ENCODE measurements around the gene SLC16A10. TPM values are rescaled to one million over a fixed set of nuclear protein-coding genes. Genes with fewer than 3 reads are reported as not detected.
"Not testable (repeated sequence)": the region's sequence is repeated elsewhere in the genome, so short reads cannot be mapped to it uniquely, and the experiment has no call there.

The SLC16A10 gene
- total RNA-seq, 1 experiment from 2014 or later, result 5.9 TPM

- in situ Hi-C loops (cut with HindIII; ENCODE audit: low pct_unique_long_range_greater_than_20kb, low sequenced_read_pairs), result no loop called here
- no peak for DNase-seq (ENCODE audit: low read depth, low spot score)
Observed at GRCh38 chr6:111119571-111120329, 32.4 kb downstream of the SLC16A10 start.

- in situ Hi-C loops (cut with HindIII; ENCODE audit: low pct_unique_long_range_greater_than_20kb, low sequenced_read_pairs), result no loop called here
- no peak for DNase-seq (ENCODE audit: low read depth, low spot score)
Observed at GRCh38 chr6:111121789-111122350, 34.6 kb downstream of the SLC16A10 start.

- in situ Hi-C loops (cut with HindIII; ENCODE audit: low pct_unique_long_range_greater_than_20kb, low sequenced_read_pairs), result no loop called here
- DNase-seq (ENCODE audit: low read depth, low spot score), result no peak
Observed at GRCh38 chr6:111122458-111123286, 35.4 kb downstream of the SLC16A10 start.

- in situ Hi-C loops (cut with HindIII; ENCODE audit: low pct_unique_long_range_greater_than_20kb, low sequenced_read_pairs), result no loop called here
- DNase-seq (ENCODE audit: low read depth, low spot score), result no peak
Observed at GRCh38 chr6:111124406-111124805, 37.1 kb downstream of the SLC16A10 start.

DNA sequence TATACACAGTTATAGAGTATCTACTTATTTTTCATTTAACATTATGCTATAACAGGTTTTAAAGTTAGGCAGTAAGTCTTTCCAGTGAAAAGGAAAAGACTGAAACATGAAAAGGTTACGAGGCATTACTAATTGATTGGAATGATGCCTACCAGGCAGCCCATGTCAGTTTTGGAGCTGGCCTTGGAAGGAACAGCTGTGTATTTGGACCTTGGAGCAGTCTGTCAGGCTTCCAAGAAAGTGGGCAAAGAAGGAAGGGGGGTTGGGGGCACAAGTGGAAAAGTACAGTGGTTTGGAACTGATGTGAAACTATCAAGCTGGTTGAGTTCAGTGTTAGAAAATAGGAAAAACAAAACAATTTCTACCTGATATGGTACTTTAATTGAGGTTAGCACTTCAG lies 41.7 kb downstream of the SLC16A10 start:
- no peak for DNase-seq (ENCODE audit: low read depth, low spot score)
- in situ Hi-C loops (cut with HindIII; ENCODE audit: low pct_unique_long_range_greater_than_20kb, low sequenced_read_pairs), result no loop called here

DNA sequence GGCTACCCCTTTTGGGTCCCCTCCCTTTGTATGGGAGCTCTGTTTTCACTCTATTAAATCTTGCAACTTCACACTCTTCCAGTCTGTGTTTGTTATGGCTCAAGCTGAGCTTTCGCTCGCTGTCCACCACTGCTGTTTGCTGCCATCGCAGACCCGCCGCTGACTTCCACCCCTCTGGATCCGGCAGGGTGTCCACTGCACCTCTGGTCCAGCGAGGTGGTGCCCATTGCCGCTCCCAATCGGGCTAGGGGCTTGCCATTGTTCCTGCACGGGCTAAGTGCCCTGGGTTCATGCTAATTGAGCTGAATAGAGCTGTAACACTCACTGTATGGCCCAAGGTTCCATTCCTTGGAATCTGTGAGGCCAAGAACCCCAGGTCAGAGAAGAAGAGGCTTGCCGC lies 43.7 kb downstream of the SLC16A10 start:
- in situ Hi-C loops (cut with HindIII; ENCODE audit: low pct_unique_long_range_greater_than_20kb, low sequenced_read_pairs); DNase-seq (ENCODE audit: low read depth, low spot score): not testable (repeated sequence)

- in situ Hi-C loops (cut with HindIII; ENCODE audit: low pct_unique_long_range_greater_than_20kb, low sequenced_read_pairs); DNase-seq (ENCODE audit: low read depth, low spot score): not testable (repeated sequence)
Observed at GRCh38 chr6:111132669-111133068, 45.4 kb downstream of the SLC16A10 start.

DNA sequence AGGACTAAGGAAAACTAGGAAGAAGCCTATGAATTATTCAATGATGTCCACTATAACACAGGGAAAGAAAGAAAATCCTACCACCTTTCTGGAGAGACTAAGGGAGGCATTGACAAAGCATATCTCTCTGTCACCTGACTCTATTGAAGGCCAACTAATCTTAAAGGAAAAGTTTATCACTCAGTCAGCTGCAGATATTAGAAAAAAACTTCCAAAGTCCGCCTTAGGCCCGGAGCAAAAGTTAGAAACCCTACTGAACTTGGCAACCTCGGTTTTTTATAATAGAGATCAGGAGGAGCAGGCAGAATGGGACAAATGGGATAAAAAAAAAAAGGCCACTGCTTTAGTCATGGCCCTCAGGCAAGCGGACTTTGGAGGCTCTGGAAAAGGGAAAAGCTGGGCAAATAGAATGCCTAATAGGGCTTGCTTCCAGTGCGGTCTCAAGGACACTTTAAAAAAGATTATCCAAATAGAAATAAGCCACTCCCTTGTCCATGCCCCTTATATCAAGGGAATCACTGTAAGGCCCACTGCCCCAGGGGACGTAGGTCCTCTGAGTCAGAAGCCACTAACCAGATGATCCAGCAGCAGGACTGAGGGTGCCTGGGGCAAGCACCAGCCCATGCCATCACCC lies 47.0 kb downstream of the SLC16A10 start:
- DNase-seq (ENCODE audit: low read depth, low spot score); in situ Hi-C loops (cut with HindIII; ENCODE audit: low pct_unique_long_range_greater_than_20kb, low sequenced_read_pairs): not testable (repeated sequence)

GRCh38 chr6:111137489-111138093 lies 50.3 kb downstream of the SLC16A10 start:
- in situ Hi-C loops (cut with HindIII; ENCODE audit: low pct_unique_long_range_greater_than_20kb, low sequenced_read_pairs); DNase-seq (ENCODE audit: low read depth, low spot score): not testable (repeated sequence)

DNA sequence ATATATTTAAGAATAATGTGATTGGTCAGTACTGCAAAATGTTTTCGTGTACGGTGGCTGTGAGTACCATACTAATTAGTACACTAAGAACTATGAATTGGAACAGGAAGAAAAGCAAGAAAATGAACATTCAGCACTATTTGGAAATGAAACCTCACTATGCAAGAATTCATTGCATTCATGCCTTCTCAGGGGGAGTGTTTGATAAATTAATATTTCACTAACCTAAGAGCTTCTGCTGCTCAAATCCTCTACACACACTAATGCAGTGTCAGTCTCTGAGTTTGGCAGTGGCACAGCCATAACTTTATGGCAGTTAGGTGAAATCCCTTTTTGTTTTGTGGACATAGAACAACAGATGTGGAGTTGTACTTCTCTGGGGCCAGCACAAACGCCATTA lies 60.1 kb downstream of the SLC16A10 start:
- DNase-seq (ENCODE audit: low read depth, low spot score), result no peak
- in situ Hi-C loops (cut with HindIII; ENCODE audit: low pct_unique_long_range_greater_than_20kb, low sequenced_read_pairs), result no loop called here

DNA sequence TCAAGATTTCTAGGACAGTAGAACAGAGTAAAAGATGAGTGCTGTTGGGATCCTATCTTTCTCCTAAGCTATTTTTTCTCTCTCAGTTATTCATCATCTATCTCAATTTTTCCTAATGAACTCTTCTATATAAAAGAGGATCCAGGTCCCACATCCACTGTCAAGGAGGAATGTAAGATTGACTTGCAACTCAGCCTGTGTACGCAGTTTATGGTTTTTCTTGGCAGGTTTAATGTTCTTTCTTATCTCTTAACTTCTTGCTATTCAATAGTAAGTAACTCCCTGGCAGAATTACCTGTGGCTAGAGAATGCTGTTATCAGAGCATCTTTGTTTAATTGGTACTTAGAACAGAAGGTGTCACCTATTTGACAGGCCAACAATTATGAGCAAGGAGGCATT lies 60.8 kb downstream of the SLC16A10 start:
- DNase-seq (ENCODE audit: low read depth, low spot score), result no peak
- in situ Hi-C loops (cut with HindIII; ENCODE audit: low pct_unique_long_range_greater_than_20kb, low sequenced_read_pairs), result no loop called here

DNA sequence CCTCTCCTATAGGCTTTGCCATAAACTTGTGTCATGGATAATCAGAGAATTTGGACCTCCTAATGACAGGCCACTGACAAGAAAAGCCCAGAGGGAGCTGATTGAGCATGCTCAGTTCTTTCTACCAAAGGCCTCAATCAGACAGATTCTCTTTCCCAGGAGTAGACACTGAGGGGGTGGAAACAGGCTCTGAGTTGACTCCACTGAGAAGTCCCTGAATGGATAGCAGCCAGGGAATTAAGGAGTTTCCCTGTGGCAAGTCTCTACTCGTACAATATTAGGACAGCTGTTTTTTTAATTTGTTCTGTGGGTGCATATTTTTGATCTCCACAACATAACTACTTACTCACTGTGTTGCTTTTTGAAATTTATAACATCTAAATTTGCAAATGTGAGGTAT lies 63.3 kb downstream of the SLC16A10 start:
- in situ Hi-C loops (cut with HindIII; ENCODE audit: low pct_unique_long_range_greater_than_20kb, low sequenced_read_pairs), result no loop called here
- no peak for DNase-seq (ENCODE audit: low read depth, low spot score)

GRCh38 chr6:111154981-111155380 lies 67.7 kb downstream of the SLC16A10 start:
- in situ Hi-C loops (cut with HindIII; ENCODE audit: low pct_unique_long_range_greater_than_20kb, low sequenced_read_pairs), result no loop called here
- no peak for DNase-seq (ENCODE audit: low read depth, low spot score)

- no peak for DNase-seq (ENCODE audit: low read depth, low spot score)
- in situ Hi-C loops (cut with HindIII; ENCODE audit: low pct_unique_long_range_greater_than_20kb, low sequenced_read_pairs), result no loop called here
Observed at GRCh38 chr6:111157412-111157811, 70.1 kb downstream of the SLC16A10 start.

GRCh38 chr6:111159633-111160032 lies 72.3 kb downstream of the SLC16A10 start:
- in situ Hi-C loops (cut with HindIII; ENCODE audit: low pct_unique_long_range_greater_than_20kb, low sequenced_read_pairs), result no loop called here
- DNase-seq (ENCODE audit: low read depth, low spot score), result no peak

DNA sequence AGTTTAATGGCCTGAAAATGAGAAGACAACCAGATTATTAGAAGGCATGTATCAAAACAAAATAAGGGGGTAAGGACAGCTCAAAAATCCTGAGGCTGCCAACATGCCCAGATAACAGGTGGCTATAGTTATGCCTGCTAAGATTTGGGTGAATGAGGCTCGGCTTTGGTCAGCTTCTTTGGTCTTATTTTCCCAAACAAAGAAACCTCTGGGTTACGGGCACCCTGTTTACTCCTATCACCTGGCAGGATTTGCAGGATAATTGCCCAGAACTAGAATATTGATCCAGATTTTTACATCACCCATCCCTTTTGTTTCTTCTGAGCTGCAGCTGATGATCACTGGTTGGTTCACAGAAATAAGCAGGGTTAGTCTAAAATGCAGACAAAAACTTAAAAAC lies 74.3 kb downstream of the SLC16A10 start:
- DNase-seq (ENCODE audit: low read depth, low spot score), result no peak
- in situ Hi-C loops (cut with HindIII; ENCODE audit: low pct_unique_long_range_greater_than_20kb, low sequenced_read_pairs), result no loop called here

DNA sequence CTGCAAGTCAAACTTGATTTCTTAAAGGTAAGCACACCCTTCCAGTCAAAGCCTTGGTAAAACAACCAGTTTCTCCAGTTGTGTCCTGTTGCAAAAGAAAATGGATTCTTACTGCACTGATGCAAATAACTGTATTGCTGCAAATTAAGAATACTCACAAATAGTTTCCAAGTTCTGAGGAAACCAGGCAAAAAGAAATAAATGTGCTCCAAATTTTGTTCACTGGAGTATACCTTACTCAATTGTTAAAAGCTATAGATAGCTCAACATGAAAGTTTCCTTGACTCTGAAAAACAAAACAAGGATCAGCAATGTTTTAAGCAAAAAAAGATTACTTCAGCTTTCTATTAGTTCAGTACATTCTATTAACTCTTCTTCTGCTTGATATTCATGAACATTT lies 75.2 kb downstream of the SLC16A10 start:
- in situ Hi-C loops (cut with HindIII; ENCODE audit: low pct_unique_long_range_greater_than_20kb, low sequenced_read_pairs), result no loop called here
- no peak for DNase-seq (ENCODE audit: low read depth, low spot score)
